Suprapubic skin (tissue), 3 donors: ENCODE results near the gene DNLZ.

Experiments
- EP300 ChIP-seq: sonication (generic); formaldehyde crosslinking; IDR thresholded peaks from one replicate; pipeline ENCODE4 v1.6.1; 2017; ENCODE audit warnings: antibody characterized with exemption
- TF ChIP-seq, protein P1 (sequence below), 2 donors: fragments of 200-600 bp in 1 of 2; fragments of 450-650 bp in 1 of 2; sonication (generic) in 1 of 2; IDR thresholded peaks; one replicate each; pipeline ENCODE4 v1.5.1; 2016 to 2019; ENCODE audit warnings: antibody characterized with exemption in 2 of 2, mild to moderate bottlenecking in 1 of 2, moderate library complexity in 1 of 2

DNA sequence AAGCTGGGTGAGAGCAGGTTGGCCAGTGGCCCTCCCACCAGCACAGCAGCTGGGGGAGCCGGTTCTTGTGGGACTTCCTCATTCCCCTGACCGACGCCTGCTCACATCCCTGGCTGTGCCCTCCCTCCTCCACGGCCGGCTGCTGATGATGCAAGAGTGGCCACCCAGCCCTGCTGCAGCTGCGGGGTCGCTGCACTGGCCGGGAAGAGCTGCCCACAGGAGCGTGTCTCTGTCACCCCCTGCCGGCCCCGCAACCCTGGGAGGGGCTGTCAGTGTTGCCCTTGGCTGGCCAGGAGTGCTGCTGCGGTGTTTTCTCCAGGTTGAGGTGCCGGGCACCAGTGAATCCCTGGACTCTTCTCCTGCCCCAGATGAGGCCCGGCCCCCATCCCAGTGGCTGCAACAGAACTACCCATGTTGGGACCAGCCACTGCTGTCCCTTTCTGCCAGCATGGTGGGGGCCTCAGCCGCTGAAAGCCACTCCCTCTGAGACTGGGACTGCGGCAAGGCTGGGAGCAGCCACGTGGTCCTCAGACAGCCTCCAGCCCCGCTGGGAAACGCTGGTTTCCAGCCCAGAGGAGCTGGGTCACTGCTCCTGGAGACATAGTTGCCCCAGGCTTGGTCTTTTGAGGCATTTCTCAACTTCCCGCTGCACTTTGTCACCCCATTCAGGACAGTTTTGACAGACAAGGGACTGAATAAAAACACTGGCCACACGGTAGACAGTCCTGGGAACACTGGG, 9.2 kb upstream of the DNLZ start:
- TF ChIP-seq EP300, result no peak
- TF ChIP-seq, protein P1, sequence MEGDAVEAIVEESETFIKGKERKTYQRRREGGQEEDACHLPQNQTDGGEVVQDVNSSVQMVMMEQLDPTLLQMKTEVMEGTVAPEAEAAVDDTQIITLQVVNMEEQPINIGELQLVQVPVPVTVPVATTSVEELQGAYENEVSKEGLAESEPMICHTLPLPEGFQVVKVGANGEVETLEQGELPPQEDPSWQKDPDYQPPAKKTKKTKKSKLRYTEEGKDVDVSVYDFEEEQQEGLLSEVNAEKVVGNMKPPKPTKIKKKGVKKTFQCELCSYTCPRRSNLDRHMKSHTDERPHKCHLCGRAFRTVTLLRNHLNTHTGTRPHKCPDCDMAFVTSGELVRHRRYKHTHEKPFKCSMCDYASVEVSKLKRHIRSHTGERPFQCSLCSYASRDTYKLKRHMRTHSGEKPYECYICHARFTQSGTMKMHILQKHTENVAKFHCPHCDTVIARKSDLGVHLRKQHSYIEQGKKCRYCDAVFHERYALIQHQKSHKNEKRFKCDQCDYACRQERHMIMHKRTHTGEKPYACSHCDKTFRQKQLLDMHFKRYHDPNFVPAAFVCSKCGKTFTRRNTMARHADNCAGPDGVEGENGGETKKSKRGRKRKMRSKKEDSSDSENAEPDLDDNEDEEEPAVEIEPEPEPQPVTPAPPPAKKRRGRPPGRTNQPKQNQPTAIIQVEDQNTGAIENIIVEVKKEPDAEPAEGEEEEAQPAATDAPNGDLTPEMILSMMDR (IDR thresholded peaks at IDR 0.05), result no peak
